IMR-90 (cell line): ENCODE results near the gene AQP6.

Experiments
- MAZ ChIP-seq: IDR thresholded peaks from 2 replicates; pipeline ENCODE4 v1.6.1; 2012; ENCODE audit warnings: low read depth, mild to moderate bottlenecking, low read length, improper control_type of control experiment, moderate library complexity, borderline replicate concordance
- RCOR1 ChIP-seq: IDR thresholded peaks from 2 replicates; pipeline ENCODE4 v1.6.1; 2012; ENCODE audit warnings: mild to moderate bottlenecking, low read length, improper control_type of control experiment; ENCODE audit not compliant: insufficient replicate concordance
- RFX5 ChIP-seq: IDR thresholded peaks from 2 replicates; pipeline ENCODE4 v1.8.0; 2012; ENCODE audit warnings: low read depth, mild to moderate bottlenecking, low read length, moderate library complexity
- TF ChIP-seq, protein P1 (sequence below): conservative IDR thresholded peaks from 2 replicates; pipeline ENCODE4 v1.5.1; 2012; ENCODE audit warnings: mild to moderate bottlenecking, low read depth, low read length, improper control_type of control experiment
- TF ChIP-seq, protein P2 (sequence below): fragments of 150-350 bp; IDR thresholded peaks from 2 replicates; pipeline ENCODE4 v1.6.1; 2017; ENCODE audit warnings: mild to moderate bottlenecking, antibody characterized with exemption, low read length, low read depth

- TF ChIP-seq, protein P1, sequence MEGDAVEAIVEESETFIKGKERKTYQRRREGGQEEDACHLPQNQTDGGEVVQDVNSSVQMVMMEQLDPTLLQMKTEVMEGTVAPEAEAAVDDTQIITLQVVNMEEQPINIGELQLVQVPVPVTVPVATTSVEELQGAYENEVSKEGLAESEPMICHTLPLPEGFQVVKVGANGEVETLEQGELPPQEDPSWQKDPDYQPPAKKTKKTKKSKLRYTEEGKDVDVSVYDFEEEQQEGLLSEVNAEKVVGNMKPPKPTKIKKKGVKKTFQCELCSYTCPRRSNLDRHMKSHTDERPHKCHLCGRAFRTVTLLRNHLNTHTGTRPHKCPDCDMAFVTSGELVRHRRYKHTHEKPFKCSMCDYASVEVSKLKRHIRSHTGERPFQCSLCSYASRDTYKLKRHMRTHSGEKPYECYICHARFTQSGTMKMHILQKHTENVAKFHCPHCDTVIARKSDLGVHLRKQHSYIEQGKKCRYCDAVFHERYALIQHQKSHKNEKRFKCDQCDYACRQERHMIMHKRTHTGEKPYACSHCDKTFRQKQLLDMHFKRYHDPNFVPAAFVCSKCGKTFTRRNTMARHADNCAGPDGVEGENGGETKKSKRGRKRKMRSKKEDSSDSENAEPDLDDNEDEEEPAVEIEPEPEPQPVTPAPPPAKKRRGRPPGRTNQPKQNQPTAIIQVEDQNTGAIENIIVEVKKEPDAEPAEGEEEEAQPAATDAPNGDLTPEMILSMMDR, result no peak
- TF ChIP-seq, protein P2, sequence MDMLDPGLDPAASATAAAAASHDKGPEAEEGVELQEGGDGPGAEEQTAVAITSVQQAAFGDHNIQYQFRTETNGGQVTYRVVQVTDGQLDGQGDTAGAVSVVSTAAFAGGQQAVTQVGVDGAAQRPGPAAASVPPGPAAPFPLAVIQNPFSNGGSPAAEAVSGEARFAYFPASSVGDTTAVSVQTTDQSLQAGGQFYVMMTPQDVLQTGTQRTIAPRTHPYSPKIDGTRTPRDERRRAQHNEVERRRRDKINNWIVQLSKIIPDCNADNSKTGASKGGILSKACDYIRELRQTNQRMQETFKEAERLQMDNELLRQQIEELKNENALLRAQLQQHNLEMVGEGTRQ, result no peak
- TF ChIP-seq RCOR1, result no peak
- no peak for TF ChIP-seq RFX5
- no peak for TF ChIP-seq MAZ
Measured at GRCh38 chr12:49959685-49960473, 12.9 kb upstream of the AQP6 start.
